HT1080 (cell line): ENCODE data around the gene IQCB1. TPM values are rescaled to one million over a fixed set of nuclear protein-coding genes. Genes with fewer than 3 reads are reported as not detected.
"Not testable (repeated sequence)": the region's sequence is repeated elsewhere in the genome, so short reads cannot be mapped to it uniquely, and the experiment has no call there.

Experiments used
- DNase-seq: peaks from one replicate; pipeline ENCODE4 v3.0.0-alpha.2; 2015; ENCODE audit warnings: low read depth
- total RNA-seq: library from RNA; depleted of rRNA; stranded (reverse); fragments of >200 nt; shearing (Covaris generic); gene quantifications from 2 replicates; pipeline ENCODE4 v1.2.3, GENCODE V29; 2014; rRNA removed

Gene IQCB1
- total RNA-seq, 1 experiment from 2014 or later: 28.8 TPM

DNA sequence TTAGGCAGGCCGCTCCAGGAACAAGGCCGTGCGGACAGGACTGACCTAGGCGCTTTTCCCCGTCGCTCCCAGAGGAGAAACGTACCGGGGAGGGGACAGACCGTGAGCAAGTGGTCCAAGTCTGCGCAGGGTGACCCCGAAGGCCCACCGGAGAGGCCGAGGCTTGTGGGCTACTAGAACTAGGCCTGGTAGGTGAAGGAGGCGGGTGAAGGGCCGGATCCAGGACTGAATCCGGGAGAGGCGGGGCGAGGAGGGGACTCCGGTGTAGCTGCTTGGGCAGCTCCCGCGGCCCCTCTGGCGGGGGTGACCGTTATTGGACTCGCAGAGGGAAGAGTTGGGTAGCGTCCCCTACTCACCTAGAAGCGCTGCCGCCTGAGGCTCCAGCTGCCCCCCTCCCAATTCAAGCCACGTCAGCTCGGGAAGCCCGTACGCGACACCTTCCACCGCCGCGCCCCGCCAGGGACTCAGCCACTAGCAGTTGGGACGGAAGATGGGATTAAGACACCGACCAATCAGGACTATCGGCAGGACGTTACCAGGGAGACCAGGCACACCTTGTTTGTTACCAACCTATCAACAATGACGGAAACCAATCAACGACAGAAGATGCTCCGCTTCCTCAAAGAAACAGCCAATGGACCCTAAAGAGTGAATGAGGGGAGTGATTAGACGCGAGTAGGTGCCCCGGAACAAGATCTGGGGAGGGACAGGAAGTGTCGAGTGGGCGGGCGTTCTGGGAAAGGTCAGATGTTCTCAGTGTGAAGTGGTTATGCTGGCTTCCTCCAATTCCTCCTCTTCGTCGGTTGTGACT is 85.4 kb downstream of the IQCB1 start, which contains the start of gene GOLGB1:
Gene GOLGB1, minus strand, starts transcription at position 466 of the 811 bp plus-strand sequence. CDS start 18,770 bp downstream, outside the sequence.
- DNase-seq: peak; percentile 100

DNA sequence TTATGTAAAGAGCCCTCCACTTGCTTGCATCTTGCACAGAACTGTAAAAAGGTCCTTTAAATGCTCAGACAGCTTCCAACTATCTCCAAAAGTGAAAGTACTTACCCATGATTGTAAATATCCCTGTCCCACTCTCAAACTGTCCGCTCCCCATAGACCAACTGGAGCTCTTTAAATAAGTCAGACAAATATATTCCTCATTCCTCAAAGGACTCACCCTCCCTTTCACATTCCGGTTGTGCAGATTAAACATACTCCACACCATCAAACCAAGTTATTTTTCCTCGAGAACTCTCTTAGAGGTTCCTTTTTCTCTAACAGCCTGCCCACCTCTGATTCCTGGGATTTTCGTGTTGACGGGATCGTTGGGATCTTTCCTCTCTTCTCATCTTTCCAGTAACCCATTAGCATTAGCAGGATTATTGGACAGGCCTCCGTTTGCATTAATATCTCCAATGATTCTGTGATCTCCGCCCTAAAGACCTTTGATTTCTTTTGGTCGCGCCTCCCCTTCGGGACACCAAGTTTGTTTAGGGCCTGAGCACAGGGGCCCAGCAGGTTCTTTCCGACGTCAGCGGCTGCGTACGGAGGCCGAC is 86.1 kb downstream of the IQCB1 start:
- DNase-seq: no peak

DNA sequence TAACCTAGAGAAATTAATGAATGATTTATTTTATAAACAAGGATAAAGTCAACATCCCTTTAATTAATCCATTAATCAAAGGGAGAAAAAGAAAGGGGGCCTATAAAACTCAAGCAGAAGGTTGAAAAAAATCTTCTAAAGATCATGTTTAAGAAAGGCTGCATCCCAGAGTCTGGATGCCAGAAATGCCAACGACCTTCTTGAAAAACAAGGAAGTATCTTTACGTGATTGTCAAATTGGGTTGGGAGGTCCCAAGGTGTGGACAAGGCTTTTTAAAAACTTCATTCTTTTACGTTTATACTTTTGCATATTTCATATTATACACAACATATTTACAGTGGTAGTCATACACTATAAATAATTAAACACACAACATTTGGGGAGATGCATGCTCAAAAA is 86.9 kb downstream of the IQCB1 start:
- DNase-seq: no peak

DNA sequence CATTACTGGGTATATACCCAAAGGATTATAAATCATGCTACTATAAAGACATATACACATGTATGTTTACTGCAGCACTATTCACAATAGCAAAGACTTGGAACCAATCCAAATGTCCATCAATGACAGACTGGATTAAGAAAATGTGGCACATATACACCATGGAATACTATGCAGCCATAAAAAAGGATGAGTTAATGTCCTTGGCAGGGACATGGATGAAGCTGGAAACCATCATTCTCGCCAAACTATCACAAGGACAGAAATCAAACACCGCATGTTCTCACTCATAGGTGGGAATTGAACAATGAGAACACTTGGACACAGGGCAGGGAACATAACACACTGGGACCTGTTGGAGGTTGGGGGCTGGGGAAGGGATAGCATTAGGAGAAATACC is 91.8 kb downstream of the IQCB1 start:
- not testable (repeated sequence) for DNase-seq

DNA sequence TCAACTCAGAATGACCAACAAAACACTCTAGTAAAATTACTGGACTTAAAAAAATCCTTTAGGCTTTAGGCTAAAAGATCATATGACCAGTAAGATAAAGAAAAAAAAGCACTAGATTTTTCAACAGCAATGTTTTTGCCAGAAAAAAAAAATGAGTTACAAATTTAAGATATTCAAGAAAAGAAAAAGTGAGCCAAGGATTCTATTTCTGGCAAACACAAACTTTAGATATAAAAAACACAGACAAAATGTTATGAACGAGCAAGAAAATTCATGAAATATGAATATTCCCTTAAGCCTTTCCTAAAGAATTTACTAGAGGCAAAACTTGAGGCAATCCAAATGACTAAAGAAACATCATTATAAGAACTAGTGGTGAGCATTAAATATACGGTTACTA is 94.0 kb downstream of the IQCB1 start:
- no peak for DNase-seq

DNA sequence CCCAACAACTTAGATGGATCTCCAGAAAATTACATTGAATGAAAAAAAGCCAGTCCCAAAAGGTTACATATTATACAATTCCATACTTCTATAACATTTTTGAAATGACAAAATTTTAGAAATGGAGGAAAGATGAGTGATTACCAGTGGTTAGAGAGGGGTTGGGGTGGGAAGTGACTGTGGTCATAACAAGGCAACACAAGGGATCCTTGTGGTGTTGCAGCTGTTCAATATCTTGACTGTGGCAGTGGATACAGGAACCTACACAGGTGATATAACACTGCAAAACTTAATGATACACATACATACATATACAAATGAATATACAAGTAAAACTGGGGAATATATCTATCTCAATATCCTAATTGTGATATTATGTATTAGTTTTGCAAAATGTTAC is 95.0 kb downstream of the IQCB1 start:
- no peak for DNase-seq

GRCh38 chr3:121737644-121738043 is 97.2 kb downstream of the IQCB1 start:
- DNase-seq: no peak

DNA sequence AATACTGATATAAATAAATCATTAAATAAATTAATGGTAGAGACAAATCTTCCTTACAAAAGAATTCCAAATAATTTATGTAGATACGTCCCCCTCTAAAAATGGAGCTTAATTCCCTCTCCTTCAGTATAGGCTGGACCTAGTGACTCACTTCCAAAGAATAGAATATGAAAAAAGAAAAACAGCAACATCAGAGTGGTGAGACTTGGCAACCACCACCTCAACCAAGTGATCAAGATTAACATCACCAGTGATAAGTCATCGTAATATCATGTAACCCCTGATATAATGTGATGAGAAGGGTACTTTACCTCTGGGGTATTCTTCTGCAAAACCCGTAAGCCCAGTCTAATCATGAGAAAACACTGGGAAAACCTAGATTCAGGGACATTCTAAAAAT is 98.7 kb downstream of the IQCB1 start:
- peak; percentile 20 for DNase-seq

GRCh38 chr3:121735047-121735696 is 99.7 kb downstream of the IQCB1 start:
- DNase-seq: no peak

DNA sequence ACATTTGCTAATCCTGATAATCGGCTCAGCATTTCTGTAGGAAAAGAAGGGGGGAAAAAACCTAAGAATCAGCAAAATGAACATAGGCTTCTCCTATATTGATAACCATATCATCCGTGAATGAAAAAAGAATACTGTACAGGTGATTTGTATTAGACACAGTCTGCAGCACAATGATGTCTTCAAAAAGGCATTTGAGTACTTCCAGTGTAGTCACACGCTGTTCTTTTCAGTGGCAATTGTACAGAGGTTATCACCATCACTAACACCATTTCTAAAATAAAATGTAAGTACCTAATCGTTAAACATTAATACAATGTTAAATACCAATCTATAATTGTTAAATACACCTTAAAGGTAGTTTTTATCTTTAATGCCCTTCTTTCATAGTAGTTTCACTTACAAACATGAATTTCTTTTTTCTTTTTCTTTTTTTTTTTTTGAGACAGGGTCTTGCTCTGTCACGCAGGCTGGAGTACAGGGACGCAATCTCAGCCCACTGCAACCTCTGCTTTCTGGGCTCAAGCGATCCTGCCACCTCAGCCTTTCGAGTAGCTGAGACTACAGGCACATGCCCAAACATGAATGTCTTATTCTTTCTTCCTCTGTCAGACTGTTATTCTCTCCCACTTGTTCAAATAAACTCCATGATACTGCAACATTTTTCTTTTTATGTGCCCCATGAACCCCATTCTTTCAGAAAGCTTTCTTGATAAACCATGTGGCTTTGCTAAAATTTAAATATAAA is 103.7 kb downstream of the IQCB1 start:
- DNase-seq: no peak

DNA sequence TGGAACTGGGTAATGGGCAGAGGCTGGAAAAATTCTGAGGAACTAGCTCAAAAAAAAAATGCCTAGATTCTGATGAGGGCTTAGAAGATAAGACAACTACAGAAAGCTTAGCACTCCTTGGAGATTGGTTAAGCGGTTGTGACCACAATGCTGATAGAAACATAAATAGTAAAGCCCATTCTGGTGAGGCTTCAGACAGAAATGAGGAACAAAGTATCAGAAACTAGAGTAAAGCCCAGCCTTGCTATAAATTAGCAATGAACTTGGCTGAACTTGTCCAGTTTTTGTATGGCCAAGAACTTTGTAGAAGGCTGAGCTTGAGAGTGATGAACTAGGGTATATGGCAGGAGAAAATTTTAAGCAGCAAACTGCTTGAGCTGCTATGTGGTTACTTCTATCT is 110.7 kb downstream of the IQCB1 start:
- DNase-seq: no peak

DNA sequence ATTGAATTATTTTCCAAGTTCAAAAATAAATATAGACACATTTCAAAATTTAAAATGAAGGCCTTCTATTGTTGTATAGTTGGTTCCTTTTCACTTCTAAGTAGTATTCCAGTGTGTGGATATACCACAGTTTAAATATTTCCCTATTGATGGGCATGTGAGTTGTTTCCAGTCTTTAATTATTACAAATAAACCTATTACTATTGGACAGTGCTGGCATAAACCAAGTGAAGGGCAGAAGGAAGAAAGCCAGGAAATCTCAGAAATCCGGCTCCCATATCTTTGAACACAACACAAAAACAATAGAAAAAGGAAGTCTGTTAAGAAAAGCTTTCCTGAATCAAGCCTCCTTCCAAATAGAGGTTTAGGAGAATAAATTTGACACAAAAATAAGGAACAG is 111.4 kb downstream of the IQCB1 start:
- DNase-seq: no peak

GRCh38 chr3:121722411-121722810 is 112.4 kb downstream of the IQCB1 start:
- DNase-seq: no peak

GRCh38 chr3:121720163-121720562 is 114.7 kb downstream of the IQCB1 start:
- DNase-seq: no peak

Other genes with a start within 250 kb of the IQCB1 start
- 0.03 and 0.05 TPM in 2 replicates for gene FBXO40, start 241.7 kb downstream of the IQCB1 start, total RNA-seq
- 45.9 and 55.1 TPM in 2 replicates for gene HCLS1, start 174.2 kb downstream of the IQCB1 start, total RNA-seq
- 15.5 and 20.5 TPM in 2 replicates for gene GOLGB1, start 85.3 kb downstream of the IQCB1 start, total RNA-seq
- 2.1 and 3.7 TPM in 2 replicates for gene EAF2, start 149 bp upstream of the IQCB1 start, total RNA-seq
- gene SLC15A2, start 59.3 kb upstream of the IQCB1 start, total RNA-seq: not detected in 2 replicates
- not detected in 2 replicates for gene ILDR1, start 187.2 kb upstream of the IQCB1 start, total RNA-seq
- gene CD86, start 220.3 kb upstream of the IQCB1 start, total RNA-seq: not detected in 2 replicates